Measurements from ENCODE around the gene CCDC146.

GRCh38 chr7:77331938-77332695 is 209.7 kb downstream of the CCDC146 start:
- TF ChIP-seq, protein P1, sequence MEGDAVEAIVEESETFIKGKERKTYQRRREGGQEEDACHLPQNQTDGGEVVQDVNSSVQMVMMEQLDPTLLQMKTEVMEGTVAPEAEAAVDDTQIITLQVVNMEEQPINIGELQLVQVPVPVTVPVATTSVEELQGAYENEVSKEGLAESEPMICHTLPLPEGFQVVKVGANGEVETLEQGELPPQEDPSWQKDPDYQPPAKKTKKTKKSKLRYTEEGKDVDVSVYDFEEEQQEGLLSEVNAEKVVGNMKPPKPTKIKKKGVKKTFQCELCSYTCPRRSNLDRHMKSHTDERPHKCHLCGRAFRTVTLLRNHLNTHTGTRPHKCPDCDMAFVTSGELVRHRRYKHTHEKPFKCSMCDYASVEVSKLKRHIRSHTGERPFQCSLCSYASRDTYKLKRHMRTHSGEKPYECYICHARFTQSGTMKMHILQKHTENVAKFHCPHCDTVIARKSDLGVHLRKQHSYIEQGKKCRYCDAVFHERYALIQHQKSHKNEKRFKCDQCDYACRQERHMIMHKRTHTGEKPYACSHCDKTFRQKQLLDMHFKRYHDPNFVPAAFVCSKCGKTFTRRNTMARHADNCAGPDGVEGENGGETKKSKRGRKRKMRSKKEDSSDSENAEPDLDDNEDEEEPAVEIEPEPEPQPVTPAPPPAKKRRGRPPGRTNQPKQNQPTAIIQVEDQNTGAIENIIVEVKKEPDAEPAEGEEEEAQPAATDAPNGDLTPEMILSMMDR (IDR thresholded peaks at IDR 0.05; ENCODE audit: control extremely low read depth in 1 of 3, insufficient read depth in 1 of 3, low read depth in 1 of 3, low read length in 3 of 3), result peak; percentile 19 to 77 (median 64)
- no peak for TF ChIP-seq CHD1 (IDR thresholded peaks at IDR 0.05; ENCODE audit: low read depth, low read length)
- no peak for TF ChIP-seq BCL11A (IDR thresholded peaks at IDR 0.05; ENCODE audit: low read depth in 2 of 2, low read length in 2 of 2)
- TF ChIP-seq POLR2A (IDR thresholded peaks at IDR 0.05; ENCODE audit: control extremely low read depth in 1 of 2, low read depth in 2 of 2, low read length in 2 of 2), result no peak
- TF ChIP-seq SP1 (IDR thresholded peaks at IDR 0.05; ENCODE audit: low read depth, low read length), result no peak
- TF ChIP-seq RAD21 (IDR thresholded peaks at IDR 0.05 in 1 of 2, conservative IDR thresholded peaks at IDR 0.05 in 1 of 2; ENCODE audit: low read depth in 2 of 2, low read length in 2 of 2), result peak; percentile 84 to 89
- no peak for TF ChIP-seq EZH2 (IDR thresholded peaks at IDR 0.05; ENCODE audit: low read depth, low read length, severe bottlenecking)
- TF ChIP-seq, protein P2, sequence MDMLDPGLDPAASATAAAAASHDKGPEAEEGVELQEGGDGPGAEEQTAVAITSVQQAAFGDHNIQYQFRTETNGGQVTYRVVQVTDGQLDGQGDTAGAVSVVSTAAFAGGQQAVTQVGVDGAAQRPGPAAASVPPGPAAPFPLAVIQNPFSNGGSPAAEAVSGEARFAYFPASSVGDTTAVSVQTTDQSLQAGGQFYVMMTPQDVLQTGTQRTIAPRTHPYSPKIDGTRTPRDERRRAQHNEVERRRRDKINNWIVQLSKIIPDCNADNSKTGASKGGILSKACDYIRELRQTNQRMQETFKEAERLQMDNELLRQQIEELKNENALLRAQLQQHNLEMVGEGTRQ (IDR thresholded peaks at IDR 0.05; ENCODE audit: low read length), result no peak
- TF ChIP-seq YY1 (IDR thresholded peaks at IDR 0.05; ENCODE audit: low read depth, low read length), result no peak
- TF ChIP-seq TBP (IDR thresholded peaks at IDR 0.05; ENCODE audit: low read depth, low read length), result no peak

Data from H1 (cell line).